DMS53 (cell line): ENCODE results near the gene DDI2.

Experiments
- DNase-seq: peaks from one replicate; lab custom pipeline; 2025; lab: John Stamatoyannopoulos, UW

DDI2 gene

DNA sequence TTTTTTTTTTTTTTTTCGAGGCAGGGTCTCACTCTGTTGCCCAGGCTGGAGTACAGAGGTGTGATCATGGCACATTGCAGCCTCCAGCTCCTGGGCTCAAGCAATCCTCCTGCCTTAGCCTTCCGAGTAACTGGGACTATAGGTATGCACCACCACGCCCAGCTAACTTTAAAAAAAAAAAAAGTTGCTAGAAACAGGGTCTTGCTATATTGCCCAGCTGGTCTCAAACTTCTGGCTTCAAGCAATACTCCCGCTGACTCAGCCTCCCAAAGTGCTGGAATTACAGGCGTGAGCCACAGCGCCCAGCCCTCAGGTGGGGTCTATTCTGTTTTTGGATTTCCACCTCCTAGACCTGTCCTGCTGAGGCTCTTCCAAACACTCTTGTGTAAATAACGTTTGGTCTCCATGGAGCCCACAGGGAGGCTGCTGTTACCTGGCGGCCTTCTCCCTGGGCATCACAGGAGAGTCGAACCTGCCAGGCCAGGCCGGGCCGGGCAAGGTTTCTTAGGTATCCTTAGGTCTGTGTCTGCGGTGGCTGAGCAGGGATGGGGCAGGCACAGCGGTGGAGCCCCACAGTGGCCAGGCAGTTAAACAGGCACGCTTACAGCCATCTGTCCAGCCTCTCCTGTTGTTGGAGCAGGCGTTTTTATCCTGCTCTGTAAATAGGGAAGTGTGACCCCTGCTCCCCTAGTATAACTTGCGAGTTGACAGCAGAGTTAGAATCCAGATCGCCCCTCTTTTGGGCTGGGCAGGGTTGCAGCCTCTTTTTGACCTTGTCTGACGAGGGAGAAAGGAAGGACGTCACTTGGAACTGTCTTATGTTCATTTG, 85.7 kb downstream of the DDI2 start:
- DNase-seq = peak; percentile 24

DNA sequence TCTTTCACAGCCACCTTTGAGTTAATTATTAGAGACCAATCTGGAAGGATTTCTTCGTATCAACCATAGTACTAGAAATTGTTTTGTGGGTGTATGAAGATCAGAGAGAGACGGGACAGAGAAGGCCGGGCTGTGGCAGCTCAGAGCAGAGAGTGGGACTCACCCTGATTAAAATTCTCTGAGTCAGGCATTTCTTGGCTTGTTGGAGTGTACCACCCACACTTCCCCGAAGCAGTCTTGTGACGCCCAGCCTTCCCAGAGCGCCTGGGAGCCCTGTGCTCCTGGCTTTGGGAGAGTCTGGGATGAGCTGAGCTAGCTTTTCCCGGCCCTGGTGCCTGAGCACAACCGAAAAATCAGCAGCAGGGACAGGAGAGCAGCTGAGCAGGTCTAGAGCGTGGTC, 86.3 kb downstream of the DDI2 start:
- DNase-seq = no peak

DNA sequence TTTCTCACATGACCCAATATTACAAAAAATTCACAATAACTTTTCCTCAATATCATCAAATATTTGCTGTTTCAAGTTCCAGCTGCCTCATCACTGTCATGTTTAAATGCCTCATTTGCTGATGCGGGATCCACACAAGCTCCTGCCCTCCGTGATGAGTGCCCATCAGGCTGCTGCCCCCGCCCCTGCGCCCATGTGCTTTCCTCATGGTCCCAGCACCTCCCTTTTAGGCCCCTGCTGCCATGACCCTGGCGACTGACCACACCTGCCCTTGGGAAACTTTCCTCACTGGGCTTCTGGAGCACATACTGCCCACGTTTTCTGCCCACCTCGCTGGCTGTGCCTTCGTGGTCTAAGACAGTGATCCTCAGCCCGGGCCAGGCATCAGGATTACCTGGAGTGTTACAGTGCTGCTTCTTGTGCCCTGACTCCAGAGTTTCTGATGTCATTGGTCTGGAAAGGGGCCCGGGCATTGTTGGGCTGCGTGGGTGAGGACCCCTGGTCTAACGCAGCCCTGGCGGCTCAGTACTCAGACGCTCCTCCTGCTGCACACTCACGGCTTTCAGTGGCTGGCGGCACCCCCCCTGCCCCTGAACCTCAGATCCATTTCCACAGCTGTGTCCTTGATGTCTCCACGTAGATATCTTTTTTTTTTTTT, 87.4 kb downstream of the DDI2 start:
- no peak for DNase-seq

DNA sequence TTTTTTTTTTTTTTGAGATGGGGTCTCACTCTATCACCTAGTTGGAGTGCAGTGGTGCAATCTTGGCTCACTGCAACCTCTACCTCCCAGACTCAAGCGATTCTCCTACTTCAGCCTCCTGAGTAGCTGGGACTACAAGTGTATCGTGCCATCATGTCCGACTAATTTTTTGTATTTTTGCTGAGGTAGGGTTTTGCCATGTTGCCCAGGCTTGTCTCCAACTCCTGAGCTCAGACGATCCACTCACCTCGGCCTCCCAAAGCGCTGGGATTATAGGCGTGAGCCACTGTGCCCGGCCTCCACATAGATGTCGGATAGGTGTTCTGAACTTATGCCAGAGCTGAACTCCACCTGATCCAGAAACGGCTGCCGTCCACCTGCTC, 87.9 kb downstream of the DDI2 start:
- no peak for DNase-seq

DNA sequence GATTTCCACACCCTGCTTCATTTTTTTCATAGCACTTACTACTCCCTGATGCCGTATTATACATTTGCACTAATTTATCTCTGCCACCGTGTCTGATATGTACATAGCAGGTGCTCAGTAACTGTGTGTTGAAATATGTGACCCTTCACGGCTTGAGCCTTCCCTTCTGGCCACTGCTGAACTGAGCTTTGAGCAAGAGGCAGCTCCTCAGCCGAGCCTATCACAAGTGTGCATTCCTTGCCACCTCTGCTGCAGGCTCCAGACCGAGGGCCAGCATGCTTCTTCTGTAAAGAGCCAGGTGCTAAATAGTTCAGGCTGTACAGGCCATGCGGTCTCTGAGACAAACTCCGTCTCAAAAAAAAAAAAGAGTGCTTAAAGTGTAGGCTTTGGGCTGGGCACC, 89.5 kb downstream of the DDI2 start:
- no peak for DNase-seq

DNA sequence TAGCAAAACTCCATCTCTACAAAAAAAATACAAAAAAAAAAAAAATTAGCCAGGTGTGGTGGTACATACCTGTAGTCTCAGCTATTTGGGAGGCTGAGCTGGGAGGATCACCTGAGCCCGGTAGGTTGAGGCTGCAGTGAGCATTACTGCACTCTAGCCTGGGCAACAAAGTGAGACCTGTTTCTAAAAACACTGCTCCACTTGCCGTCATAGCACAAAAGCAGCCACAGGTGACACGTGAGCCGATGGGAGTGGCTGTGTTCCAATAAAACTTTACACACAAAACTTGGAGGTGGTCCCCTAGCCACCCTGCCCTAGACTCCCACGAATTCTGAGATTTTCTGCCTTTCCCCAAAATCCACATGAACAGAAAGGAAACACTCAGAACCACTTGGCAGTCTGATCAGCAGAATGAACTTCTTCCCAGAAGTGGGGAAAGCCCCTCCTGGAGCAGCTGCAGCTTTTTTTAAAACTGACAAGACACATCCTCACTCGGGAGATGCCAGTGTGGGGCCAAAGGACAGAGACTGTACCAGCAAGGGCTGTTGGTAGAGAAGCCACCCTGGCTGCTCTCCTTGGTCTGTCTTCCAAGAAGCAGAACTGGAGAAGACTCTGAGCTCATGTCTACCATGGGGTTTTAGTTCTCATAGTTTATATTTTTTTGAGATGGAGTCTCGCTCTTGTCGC, 90.1 kb downstream of the DDI2 start:
- DNase-seq = no peak

DNA sequence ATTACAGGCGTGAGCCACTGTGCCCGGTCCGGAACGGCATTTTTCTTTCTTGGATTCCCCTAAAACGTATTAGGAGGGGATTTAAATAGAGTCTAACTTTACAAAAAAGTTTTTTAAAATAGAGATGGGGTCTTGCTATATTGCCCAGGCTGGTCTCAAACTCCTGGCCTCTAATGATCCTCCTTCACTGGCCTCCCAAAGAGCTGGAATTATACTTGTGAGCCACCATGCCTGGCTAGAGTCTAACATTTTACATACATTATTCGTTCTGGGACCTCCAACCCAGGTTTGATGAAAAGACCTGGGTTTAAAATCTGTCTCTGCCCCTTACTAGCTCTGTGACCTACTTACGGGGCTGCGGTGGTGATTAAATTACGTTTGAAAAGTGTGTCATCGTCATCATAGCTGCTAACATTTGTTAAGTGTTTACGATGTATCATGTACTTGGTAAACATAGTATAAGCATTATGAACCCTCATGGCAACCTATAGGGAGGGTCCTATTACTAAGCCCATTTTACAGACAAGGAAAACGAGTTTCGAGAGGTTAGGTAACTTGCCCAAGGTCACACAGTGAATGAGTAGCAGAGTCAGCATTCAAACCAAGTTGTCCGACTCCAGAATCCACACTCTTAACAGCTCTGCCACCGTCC, 91.4 kb downstream of the DDI2 start:
- DNase-seq = peak; percentile 61

DNA sequence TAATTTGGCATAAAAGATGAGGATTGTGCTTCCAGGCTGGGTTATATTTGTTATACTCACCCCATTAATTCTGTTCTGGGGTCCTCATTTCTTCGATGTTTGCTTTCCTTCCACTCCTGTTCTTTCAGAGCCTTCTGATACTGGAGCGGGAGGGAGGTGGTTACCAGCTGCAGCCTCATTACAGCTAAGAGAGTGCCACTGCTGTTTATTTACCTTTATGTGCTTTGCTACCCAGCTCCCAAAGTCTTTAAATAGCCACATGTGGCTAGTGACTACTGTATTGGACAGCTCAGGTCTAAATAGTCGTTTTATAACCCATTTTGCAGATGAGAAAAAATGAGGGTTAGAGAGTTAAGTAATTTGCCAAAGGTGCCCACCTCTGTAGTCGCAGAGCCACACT, 92.0 kb downstream of the DDI2 start:
- DNase-seq = no peak

DNA sequence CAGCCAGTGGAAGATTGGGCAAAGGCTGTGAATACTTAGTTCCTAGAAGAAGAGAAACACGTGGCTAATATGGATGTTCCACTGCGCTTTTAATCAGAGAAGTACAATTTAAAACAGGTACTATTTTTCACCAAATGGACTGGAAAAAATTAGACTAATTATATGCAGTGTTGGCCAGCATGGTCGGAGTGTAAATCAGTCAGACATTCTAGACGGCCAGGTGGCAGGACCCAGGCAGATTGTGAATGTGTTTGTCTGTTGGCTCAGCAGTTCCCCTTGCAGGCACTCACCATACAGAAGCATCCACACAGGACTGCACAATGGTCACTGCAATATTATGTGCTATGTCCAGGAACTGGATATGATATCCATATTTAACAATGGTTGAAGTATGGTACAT, 94.9 kb downstream of the DDI2 start:
- no peak for DNase-seq

DNA sequence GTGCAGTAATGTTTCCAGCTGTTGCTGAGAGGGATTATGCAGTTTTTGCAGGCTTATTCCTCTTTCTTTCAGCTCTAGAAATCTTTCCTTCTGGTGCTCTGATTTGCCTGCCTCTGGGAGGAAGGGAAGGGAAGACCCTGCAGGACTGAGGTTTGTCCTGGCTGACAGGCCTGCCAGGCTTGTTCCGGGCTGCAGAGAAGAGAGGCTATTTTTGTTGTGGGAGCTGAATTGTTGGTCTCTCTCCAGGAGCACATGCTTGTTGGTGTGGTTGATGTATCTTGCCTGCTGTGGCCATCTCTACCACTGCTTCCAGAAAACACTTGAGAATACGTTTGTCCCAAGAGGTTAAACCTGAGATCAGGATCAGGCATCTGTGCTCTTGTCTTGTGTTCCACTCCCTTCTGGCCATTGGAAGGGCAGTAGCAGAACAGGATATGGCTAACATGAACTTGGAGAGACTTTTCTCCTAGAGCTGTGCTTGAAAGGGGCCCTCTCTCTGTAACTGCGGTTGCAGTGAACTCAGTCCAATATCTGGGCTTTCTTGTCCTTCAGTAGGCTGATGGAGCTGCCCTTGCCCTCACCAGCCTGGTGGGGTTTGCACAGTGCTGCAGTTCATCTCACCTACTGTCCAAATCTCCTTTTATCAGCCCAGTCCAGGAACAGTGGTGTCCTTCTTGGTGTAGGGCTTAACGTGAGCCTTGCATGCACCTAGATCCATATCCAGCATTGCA, 97.3 kb downstream of the DDI2 start:
- DNase-seq = no peak

DNA sequence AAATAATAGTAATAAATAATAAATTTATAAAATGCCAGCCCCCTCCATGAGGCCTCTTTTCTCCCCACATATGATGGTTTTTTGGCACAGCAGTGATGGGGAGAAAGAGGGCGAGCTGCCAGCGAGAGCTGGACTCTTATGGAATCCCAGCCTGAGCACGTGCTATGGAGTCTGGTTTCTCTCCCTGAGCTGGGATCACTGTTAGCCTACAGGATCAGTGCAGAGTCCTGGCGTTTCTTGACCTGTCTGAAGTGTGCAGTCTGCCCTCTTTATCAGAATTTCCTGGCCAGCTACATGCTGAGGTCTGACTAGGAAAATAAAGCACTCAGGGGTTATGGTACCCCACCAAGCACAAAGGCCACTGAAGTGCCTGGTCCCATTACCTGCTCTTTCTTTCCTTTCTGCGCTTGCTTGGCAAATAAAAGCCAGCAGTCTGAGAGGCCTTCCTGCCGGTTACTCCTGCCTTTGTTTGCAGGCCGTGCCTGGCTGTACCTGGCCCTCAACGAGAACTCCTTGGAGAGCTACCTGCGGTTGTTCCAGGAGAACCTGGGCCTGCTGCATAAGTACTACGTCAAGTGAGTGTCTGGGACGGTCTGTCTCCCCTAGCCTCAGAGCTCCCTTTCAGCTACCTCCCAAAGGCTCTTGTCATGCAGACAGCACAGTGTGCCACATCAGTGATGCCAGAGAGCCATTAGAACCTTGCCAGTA, 100.3 kb downstream of the DDI2 start:
- DNase-seq = no peak

DNA sequence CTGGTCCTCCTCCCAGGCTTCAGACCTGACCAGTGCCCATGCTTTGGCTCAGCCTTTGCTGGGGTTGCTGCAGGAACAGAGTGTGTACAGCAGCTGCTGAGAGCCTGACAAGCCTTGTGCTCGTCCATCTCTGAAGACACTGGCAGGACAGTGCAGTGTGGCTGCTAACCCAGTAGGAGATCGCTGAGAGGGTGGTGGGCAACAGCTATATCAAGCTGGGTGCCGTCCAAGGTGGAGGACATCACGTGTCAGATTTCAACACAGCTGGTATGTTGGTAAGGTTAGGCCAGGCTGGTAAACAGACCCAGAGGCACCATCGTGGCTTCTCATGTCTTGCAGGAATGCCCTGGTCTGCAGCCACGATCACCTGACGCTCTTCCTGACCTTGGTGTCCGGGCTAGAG, 100.9 kb downstream of the DDI2 start:
- DNase-seq = no peak
